Sigmoid colon (tissue), 4 donors: ENCODE data around the gene MRAP2.

Experiments
- EP300 ChIP-seq, 4 donors: sonication (generic); formaldehyde crosslinking; IDR thresholded peaks; one replicate each; pipeline ENCODE4 v1.6.1; 2017; ENCODE audit warnings: antibody characterized with exemption in 4 of 4
- POLR2A ChIP-seq, 2 donors: fragments of 450-650 bp; IDR thresholded peaks; one replicate each; pipeline ENCODE4 v1.6.1; 2016; ENCODE audit warnings: antibody characterized with exemption in 2 of 2, mild to moderate bottlenecking in 2 of 2, moderate library complexity in 2 of 2
- POLR2AphosphoS5 ChIP-seq, 4 donors: sonication (generic); formaldehyde crosslinking; IDR thresholded peaks; one replicate each; pipeline ENCODE4 v1.6.1; 2017; ENCODE audit warnings: antibody characterized with exemption in 4 of 4
- TF ChIP-seq, protein P1 (sequence below), 4 experiments: fragments of 450-650 bp in 3 of 4; fragments of 200-600 bp in 1 of 4; IDR thresholded peaks; one replicate each; pipeline ENCODE4 v1.5.1; 2016 to 2019; ENCODE audit warnings: antibody characterized with exemption in 4 of 4, mild to moderate bottlenecking in 3 of 4, moderate library complexity in 2 of 4

DNA sequence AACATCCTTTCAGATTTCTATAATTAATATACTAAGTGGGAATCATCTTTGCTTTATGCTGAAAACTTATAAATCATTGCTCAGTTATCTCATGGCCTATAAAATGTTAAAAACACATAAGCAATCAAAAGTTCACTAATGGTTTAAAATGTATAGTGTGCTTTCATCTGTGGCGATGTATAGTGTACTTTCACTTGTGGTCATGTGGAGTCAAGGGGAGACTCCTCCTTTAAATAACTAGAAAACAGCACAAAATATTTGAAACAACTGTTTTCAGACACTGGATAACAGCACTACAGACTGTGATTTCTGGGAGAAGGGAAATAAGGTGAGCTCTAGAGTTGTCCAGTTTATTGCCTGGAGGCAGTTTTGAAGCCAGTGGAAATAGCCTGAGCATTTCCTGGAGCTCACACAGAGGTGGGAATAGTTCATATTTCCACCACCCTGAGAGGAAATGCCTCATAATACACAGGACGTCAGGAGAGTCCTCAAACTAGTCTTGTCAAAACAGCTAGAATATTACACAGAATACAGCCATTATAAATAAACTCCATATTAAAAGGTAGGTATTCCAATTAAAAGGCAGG is 104.5 kb downstream of the MRAP2 start:
- TF ChIP-seq, protein P1, sequence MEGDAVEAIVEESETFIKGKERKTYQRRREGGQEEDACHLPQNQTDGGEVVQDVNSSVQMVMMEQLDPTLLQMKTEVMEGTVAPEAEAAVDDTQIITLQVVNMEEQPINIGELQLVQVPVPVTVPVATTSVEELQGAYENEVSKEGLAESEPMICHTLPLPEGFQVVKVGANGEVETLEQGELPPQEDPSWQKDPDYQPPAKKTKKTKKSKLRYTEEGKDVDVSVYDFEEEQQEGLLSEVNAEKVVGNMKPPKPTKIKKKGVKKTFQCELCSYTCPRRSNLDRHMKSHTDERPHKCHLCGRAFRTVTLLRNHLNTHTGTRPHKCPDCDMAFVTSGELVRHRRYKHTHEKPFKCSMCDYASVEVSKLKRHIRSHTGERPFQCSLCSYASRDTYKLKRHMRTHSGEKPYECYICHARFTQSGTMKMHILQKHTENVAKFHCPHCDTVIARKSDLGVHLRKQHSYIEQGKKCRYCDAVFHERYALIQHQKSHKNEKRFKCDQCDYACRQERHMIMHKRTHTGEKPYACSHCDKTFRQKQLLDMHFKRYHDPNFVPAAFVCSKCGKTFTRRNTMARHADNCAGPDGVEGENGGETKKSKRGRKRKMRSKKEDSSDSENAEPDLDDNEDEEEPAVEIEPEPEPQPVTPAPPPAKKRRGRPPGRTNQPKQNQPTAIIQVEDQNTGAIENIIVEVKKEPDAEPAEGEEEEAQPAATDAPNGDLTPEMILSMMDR (IDR thresholded peaks at IDR 0.05): no peak
- TF ChIP-seq POLR2A (IDR thresholded peaks at IDR 0.05) (no peak), POLR2AphosphoS5 (IDR thresholded peaks at IDR 0.05) (no peak), EP300 (IDR thresholded peaks at IDR 0.05) (no peak)
